SK-N-DZ (cell line): ENCODE data around the gene TYMP. TPM values are rescaled to one million over a fixed set of nuclear protein-coding genes. Genes with fewer than 3 reads are reported as not detected.

Experiments
- DNase-seq: peaks from one replicate; pipeline ENCODE4 v3.0.0-alpha.2; 2015; ENCODE audit warnings: low spot score
- polyA plus RNA-seq, 2 experiments: library from polyadenylated mRNA; depleted of rRNA; stranded (reverse); fragments of >200 nt; gene quantifications; 2 replicates each; pipeline ENCODE4 v1.2.3, GENCODE V29; 2014

Gene TYMP
- 1.6 and 3.1 TPM in 2 replicates for polyA plus RNA-seq (2014; cell fraction: cytosol; rRNA removed)
- 3.0 and 4.6 TPM in 2 replicates for polyA plus RNA-seq (2014; cell fraction: nucleus; rRNA removed)

- no peak for DNase-seq
Measured at GRCh38 chr22:50529897-50530579, at the start of gene TYMP. Gene TYMP (minus strand): TSS chr22:50530012. CDS start chr22:50529709, 303 bp downstream.

- no peak for DNase-seq
Measured at GRCh38 chr22:50578776-50579310, 49.0 kb upstream of the TYMP start.

- no peak for DNase-seq
Measured at GRCh38 chr22:50577987-50578775, 48.4 kb upstream of the TYMP start, which contains the start of gene CPT1B. Gene CPT1B (minus strand): TSS chr22:50578427. CDS start chr22:50577915, 512 bp downstream.

GRCh38 chr22:50577697-50577986, 47.8 kb upstream of the TYMP start:
- DNase-seq: no peak

GRCh38 chr22:50576806-50577696, 47.2 kb upstream of the TYMP start:
- no peak for DNase-seq

- DNase-seq: peak; percentile 63
Measured at GRCh38 chr22:50576070-50576469, 46.3 kb upstream of the TYMP start.

- no peak for DNase-seq
Measured at GRCh38 chr22:50575426-50575941, 45.7 kb upstream of the TYMP start.

- DNase-seq: no peak
Measured at GRCh38 chr22:50574383-50574755, 44.6 kb upstream of the TYMP start.

GRCh38 chr22:50573491-50574382, 43.9 kb upstream of the TYMP start:
- DNase-seq: no peak

- DNase-seq: no peak
Measured at GRCh38 chr22:50572965-50573364, 43.2 kb upstream of the TYMP start.

- DNase-seq: no peak
Measured at GRCh38 chr22:50571264-50572175, 41.7 kb upstream of the TYMP start.

GRCh38 chr22:50570861-50571260, 41.0 kb upstream of the TYMP start:
- no peak for DNase-seq

GRCh38 chr22:50569896-50570535, 40.2 kb upstream of the TYMP start:
- DNase-seq: no peak

GRCh38 chr22:50569041-50569459, 39.2 kb upstream of the TYMP start:
- DNase-seq: no peak

- no peak for DNase-seq
Measured at GRCh38 chr22:50568626-50569025, 38.8 kb upstream of the TYMP start.

- DNase-seq: no peak
Measured at GRCh38 chr22:50567721-50568252, 38.0 kb upstream of the TYMP start.

- DNase-seq: no peak
Measured at GRCh38 chr22:50564289-50564688, 34.5 kb upstream of the TYMP start.

GRCh38 chr22:50563413-50564160, 33.8 kb upstream of the TYMP start:
- no peak for DNase-seq
